ENCODE results near the gene CFAP45.

GRCh38 chr1:159916242-159917051 lies 16.5 kb upstream of the CFAP45 start:
- TF ChIP-seq CTCF (IDR thresholded peaks at IDR 0.05): no peak
- TF ChIP-seq, protein P1, sequence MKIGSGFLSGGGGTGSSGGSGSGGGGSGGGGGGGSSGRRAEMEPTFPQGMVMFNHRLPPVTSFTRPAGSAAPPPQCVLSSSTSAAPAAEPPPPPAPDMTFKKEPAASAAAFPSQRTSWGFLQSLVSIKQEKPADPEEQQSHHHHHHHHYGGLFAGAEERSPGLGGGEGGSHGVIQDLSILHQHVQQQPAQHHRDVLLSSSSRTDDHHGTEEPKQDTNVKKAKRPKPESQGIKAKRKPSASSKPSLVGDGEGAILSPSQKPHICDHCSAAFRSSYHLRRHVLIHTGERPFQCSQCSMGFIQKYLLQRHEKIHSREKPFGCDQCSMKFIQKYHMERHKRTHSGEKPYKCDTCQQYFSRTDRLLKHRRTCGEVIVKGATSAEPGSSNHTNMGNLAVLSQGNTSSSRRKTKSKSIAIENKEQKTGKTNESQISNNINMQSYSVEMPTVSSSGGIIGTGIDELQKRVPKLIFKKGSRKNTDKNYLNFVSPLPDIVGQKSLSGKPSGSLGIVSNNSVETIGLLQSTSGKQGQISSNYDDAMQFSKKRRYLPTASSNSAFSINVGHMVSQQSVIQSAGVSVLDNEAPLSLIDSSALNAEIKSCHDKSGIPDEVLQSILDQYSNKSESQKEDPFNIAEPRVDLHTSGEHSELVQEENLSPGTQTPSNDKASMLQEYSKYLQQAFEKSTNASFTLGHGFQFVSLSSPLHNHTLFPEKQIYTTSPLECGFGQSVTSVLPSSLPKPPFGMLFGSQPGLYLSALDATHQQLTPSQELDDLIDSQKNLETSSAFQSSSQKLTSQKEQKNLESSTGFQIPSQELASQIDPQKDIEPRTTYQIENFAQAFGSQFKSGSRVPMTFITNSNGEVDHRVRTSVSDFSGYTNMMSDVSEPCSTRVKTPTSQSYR (CRISPR knock-in tag; IDR thresholded peaks at IDR 0.05): no peak
- TF ChIP-seq CREB1 (CRISPR knock-in tag; IDR thresholded peaks at IDR 0.05): no peak
- no peak for TF ChIP-seq ATF2 (CRISPR knock-in tag; IDR thresholded peaks at IDR 0.05; ENCODE audit: borderline replicate concordance, low read depth)
- TF ChIP-seq KAT7 (CRISPR knock-in tag; IDR thresholded peaks at IDR 0.05; ENCODE audit: borderline replicate concordance): no peak
- no peak for TF ChIP-seq NR3C1 (CRISPR knock-in tag; conservative IDR thresholded peaks at IDR 0.05; ENCODE audit: low read depth)
- TF ChIP-seq, protein P2, sequence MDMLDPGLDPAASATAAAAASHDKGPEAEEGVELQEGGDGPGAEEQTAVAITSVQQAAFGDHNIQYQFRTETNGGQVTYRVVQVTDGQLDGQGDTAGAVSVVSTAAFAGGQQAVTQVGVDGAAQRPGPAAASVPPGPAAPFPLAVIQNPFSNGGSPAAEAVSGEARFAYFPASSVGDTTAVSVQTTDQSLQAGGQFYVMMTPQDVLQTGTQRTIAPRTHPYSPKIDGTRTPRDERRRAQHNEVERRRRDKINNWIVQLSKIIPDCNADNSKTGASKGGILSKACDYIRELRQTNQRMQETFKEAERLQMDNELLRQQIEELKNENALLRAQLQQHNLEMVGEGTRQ (CRISPR knock-in tag; IDR thresholded peaks at IDR 0.05): no peak
- TF ChIP-seq PRDM15 (CRISPR knock-in tag; IDR thresholded peaks at IDR 0.05): no peak
- TF ChIP-seq ZNF263 (CRISPR knock-in tag; IDR thresholded peaks at IDR 0.05; ENCODE audit: low read depth): no peak
